HG03354 (cell line): Measurements from ENCODE around the gene SLC35F4.

Experiments used
- ATAC-seq: cut with Tn5 transposase; IDR thresholded peaks from one replicate; pipeline ENCODE4 v1.9.1; 2021; ENCODE audit warnings: mild to moderate bottlenecking; ENCODE audit not compliant: unreplicated experiment, poor library complexity, severe bottlenecking

SLC35F4 gene

DNA sequence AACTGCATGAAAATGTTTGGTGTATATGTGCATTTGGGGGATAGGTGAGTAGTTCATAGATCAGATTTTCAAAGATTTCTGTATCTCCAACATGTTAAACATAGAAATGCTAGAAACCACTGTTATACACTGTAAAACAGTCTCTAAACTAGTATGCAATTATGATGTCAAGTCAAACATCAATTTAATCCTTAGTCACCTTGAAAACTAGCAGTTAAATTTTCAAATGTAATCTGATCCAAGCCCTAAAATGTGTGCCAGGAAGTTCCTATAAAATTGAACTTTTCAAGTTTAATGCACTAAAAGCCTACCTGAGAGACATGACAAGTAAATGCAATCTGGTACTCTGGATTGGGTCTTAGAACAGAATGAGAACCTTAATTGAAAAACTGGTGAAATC, 14.5 kb downstream of the SLC35F4 start:
- no peak for ATAC-seq

DNA sequence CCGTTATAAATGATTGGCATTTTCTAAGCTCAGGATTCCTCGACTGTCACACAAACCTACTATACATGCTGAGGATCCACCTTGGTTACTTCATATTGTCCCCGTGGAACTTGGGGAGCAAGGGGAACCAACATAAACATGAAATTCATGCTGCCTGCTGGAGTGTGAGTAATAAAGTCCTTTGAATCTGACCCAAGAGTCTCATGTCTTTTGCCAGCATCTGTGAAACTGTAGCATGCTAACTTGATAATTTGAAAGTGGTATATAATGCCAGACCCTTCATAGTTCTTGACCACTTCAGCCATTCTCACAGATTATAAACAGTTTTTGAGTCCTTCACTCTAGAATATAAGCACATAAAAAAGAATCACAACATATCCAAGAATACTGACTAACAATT, 17.1 kb downstream of the SLC35F4 start:
- no peak for ATAC-seq

DNA sequence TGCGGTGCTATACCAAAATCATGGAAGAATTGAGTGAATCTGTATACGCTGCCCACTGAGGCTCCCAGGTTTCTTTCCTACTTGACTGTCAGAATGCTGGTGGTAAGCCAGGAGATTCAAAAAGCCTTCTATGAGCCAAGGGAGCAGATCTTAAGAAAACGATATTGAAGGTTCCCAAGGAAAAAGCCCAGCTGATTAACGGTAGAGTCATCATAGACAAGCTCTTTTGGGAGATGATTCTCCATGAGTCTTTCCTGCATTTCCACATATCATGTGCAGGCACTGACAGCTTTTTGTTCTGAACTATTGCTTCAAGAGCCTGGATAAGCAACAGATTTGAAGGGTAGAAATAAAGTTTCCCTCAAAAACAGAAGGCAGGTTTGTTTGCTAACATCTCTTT, 17.5 kb downstream of the SLC35F4 start:
- ATAC-seq, result no peak

DNA sequence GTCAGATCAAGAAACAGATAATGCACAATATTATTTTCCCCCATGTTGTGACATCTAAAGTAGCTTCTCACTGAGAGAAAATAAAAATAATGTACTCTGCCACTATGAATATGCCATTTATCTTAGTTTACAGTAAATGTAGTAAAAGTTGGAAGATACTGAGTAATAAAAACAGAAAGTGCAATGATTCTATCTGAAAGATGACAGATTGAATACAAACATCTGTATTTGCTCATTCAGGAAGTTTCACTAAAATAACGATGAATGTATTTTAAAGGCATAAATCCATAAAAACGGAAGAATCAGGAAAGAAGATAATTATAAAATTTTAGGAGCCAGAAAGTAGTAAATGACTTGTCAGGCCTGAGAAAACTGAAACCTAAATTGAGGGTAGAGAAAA, 18.2 kb downstream of the SLC35F4 start:
- ATAC-seq, result no peak

DNA sequence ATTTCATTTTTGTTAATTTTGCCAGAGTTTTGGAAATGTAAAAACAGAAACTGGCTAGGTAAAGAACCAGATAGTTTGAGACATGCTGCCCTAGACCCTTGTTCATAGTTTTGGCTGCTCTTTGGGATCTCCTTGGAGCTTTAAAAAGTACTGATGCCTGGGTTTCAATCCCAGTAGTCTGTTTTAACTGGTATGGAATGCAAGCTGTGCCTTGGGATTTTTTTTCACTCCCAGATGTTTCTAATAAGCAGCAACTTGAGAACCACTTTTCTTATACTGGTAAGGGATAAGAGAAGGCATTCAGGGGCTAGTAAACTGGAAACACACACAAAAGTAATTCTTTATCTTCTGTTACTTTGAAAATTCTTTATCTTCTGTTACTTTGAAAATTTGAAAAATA, 18.8 kb downstream of the SLC35F4 start:
- no peak for ATAC-seq

DNA sequence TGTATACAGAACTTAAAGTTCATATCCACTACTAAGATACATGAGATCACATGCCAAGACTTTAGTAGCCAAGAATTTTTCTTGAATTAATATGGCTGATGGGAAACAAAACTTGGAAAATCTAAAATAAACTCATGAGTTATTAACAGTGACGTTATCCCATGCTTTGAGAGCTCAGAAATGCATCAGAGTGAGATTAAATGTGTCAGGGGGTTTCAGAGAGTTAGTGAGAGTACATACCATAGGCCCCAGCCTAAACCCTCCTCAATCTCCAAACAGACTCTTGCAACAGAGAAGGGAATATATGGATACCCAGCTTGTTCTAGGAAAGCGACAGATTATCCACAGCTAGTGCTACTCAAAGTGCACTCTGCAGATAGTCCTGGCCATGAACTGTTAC, 19.3 kb downstream of the SLC35F4 start:
- no peak for ATAC-seq

DNA sequence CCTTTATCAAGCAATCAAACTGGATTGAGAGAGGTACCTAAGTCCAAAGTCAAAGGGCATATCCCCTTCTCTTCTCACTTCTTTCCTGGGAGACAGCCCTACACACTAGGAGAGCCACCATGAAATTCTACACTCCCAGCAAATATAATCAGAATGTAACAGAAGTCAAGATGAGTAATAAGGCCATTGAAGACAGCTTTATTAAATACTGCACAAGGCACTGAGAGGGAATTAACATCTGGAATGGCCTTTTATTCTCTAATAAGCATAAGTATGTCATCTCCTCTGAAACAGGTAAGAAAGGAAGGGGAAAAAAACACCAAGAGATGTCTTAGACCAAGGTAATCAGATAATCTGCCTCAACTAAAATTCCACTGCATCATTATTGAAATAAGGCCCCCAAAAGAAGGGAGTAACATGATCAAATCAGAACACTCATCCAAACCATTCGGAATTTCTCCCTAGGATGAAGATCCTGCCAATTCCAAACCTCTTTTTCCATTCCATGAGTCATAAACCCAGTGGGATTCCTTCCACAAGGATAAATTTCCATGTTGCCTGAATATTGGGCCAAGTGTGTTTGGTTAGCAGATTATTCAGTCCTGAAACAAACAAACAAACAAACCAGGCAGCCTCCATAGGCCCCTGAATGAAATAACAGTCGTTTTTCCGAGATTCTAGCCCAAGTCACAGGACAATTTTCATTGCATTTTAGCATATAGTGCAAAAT, 19.9 kb downstream of the SLC35F4 start:
- ATAC-seq, result no peak

DNA sequence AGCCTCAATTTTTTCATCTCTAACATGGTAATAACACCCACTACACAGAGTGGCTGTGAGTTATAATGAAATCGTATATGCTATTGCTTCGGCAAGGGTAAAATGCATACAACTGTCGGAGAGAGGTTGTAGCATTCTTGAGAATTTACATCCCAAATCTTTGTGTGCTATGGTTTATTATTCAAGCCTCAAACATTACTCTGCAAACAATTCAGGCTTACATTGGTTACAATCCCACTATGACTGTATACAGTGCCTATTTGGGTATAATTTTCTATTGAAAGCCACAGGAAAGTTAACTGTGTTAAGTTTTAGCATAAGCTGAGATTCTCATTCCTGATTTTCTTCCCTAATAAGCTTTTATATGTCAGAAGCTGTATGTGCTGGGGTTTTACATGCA, 20.6 kb downstream of the SLC35F4 start:
- ATAC-seq, result no peak

DNA sequence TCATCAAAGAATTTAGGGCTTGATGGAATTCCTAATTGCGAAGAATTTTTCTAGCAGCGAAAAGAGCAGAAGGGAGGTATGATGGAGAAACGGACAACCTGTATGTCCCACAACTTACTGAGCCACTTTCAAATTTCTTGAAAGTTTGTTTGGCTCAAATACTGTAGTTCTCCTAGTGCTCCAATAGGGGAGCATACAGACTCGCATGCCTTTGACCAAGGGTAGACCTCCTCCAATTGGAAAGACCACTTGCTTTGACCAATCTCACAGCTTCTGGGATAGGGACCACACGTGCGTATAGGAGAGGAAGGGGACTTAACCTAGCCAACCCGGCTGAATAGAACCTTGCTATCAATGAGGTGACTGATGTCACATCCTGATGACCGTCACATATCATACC, 28.6 kb downstream of the SLC35F4 start:
- no peak for ATAC-seq

DNA sequence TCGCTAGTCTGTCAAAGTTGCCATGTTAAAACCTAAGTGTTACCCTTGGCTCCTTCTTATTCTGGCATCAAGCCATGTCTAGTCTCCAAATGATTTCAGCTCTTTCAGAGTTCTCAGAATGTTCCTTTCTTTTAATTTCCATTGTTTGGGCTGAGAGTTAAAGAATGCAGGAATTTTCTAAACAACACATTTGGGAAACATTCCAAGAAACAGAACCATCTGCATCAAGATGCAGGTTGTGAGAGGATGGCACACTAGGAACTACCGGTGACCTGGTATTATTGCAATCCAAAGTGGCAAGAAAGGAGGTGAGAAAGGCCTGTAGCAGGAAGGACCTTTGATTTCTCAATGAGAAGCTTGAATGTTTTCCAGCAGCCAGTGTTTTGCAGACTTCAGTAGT, 30.1 kb downstream of the SLC35F4 start:
- no peak for ATAC-seq

DNA sequence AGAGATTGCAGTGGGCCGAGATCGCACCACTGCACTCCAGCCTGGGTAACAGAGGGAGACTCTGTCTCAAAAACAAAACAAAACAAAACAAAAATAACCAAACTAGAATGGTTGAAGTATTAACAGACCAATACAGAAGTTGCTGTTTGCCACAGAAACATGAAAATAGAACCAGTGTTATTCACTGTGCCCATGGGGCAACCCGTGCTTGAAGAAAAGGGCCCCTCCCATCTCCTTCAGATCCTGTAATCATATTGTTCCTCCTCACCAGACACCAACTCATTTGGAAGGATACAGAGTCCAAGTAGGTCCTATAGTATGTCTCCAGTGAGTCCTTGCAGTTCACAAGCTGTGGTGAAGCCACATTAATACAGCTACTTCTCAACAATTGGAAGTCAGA, 30.9 kb downstream of the SLC35F4 start:
- ATAC-seq, result no peak

DNA sequence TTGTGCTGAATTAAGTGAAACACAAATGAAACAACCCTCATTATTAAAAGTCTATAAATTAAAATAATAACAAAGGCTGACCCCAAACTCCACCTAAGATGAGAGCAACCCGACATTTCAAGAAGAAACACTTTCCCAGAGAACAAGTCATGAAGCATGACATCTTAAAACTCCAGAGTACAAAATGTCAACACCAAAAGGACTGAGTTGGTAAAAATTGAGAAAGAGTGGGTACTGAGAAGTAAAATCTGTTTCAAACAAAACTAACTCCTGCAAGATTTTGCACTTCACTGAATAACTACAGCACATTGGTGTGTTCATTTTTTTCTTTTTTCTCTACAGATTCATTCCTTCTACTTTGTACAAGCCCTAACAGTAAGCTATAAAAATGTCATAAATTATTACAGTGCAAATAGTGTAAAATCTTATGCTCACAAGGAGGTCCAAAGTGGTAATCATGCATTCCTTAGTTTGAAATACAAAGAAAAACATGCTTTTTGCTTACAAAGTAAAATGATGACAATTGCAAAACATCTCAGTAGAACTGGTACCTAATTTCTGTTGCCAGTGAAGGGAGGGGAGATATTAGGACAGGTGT, 31.8 kb downstream of the SLC35F4 start:
- ATAC-seq, result no peak

DNA sequence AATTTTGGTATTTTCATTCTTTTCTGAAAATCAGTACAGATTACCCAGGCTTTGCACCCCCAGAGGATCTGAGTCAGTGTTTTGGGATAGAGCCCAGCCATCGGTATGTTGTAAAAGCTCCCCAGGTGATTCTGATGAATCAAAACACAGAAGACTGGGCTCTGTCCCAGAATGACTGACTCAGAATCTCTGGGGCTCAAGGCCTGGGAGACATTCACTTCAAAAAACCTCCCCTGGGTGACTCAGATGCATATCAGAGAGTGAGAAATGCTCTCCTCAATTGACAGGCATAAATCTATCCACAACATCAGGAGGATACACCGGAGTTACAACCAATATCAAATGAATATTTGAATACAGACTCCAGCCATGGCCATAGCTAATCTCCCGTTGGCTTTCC, 32.6 kb downstream of the SLC35F4 start:
- ATAC-seq, result no peak

DNA sequence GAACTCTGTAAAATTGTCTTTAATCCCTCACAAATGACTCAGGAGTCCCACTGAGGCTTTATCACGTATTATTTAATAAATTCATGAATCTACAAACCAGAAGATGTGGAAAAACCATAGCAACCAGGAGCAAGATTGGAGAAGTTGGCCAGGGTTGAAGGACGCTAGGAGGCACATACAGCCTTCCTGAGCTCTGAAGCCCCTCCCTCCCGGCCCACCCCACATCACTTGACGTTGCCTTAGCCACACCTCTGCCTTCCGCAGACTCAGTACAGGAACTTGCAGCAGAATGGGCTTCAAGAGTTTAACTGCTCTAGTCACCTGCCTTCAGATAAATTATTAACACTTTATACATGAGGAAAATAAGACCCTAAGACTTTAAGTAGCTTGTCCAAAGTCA, 33.9 kb downstream of the SLC35F4 start:
- peak; percentile 57 for ATAC-seq

DNA sequence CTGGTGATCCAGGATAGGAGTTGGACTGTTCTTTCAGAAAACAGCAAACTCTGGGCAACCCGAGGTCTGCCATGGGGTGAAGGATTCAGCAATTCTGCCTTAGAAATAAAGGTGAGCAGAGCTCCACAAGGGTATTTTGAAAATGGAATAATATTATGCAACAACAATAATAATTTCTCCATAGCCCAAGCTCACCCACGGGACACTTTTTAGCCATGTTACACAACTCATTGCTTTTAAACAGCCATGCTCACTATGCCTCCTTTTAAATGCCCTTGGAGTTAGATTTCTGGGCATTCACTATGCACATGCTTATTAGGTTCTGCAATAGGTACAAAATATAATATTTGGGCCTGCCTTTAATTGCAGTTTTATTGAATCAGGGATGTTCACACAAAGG, 37.2 kb downstream of the SLC35F4 start:
- ATAC-seq, result no peak

DNA sequence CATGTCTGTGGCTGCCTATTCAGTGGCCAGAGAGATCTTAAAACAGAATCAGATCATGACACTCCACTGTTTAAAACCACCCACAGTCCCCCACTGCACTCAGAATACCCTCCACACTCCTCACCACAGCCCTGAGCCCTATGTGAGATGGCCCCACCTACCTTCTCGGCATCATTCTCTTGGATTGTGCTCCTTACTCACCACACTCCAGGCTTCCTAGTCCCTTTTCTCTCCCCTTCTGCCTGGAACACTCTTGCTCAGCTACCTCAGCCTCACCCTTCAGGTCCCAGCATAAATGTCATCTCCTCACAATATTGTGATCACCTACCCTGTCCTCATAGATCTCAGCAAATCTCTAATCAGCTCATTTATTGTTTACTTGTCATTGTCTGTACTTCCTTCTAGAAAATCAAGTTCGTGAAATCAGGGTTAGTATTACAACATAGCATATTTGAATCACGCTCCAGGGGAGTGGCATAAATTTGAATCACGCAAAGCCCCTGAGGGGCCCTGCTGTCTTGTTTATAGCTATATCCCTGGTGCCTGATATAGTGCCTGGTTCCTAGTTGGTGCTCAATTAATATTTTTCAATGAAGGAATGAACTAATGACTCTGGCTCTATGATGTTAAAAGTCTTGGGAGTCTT, 42.8 kb downstream of the SLC35F4 start:
- ATAC-seq, result no peak

DNA sequence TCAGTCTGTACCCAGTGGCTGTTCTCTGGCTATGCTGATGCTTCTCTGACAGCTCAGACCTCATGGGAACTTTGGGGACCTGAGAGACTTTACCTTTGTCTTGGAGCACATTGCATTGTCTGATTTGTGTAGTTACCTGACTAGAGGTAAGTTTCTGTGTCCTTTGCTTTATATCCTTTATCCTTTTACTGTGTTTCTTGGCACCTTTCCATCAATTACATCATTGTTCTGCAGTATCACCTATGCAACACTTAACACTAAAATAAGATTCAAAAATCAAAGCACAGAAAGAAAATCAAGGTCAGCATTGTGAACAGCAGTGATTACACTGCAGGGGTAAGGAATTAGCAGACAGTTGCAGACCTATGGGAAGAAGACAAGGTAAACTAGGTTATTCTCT, 43.8 kb downstream of the SLC35F4 start:
- ATAC-seq, result no peak

DNA sequence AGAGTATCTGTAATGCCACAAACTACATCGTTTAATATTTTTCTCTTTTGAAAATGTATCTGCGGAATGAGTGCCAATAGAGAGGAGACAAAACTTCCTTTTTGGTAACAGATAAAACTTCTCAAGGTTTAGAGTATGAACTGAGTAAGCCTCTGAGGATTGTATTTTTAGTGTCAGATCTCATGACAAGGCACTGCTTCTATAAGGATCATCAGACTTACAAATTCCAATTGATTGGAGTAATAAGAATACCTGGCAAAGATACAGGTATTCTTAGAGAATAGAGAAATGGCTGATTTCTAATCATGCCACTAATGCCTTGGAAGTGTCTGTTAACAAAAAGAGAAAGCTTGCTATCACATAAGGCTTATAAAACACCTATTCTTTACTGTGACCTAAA, 45.3 kb downstream of the SLC35F4 start:
- ATAC-seq, result no peak

DNA sequence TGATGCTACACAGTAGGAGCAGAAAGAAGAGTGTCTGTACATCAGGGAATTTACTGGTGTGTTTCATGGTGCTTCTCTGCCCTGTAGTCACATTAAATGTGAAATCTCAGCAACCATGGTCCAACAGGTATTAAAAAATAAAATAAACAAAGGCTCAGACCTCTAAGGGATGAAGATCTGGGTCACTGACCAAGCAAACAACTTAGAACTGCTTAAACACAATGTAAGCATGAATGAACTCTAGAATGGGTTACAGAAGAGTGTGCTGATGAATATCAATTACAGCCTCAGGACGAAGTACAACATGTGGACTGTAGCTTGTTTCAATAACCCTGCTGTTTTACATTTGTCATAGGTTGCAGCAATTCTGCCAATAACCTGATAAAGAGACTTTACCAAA, 47.4 kb downstream of the SLC35F4 start:
- ATAC-seq, result no peak

DNA sequence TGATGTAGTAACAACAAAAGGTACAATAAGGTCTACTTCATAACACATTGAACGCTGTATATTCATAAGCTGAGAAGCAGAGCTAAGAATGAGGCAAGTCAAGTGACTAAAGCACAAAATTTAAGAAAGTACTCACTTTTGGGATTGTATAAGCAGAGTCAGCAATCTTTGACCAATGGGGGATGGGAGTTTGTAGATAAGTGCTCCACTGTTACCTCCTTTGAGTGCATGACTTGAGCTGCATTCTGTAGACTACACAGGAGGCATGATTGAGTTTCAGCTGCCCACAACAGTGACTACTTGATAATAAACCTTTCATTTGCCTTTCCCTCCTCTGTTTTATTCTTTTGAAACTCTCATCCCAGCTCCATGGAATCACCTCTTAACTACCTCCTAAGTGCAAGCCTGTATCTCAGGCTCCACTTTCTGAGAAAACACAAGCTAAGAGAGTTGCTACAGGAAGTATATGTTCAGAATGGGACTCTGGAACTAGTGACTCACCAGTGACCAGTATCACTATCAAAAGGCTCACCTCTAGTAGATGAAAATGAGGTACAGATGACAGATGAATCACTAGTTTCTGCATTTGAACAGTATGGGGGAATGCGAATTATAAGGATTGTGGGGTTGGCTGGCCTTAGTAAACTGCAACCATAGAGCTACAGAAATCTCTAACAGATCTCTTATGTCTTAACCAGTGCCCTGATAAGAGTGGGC, 49.2 kb downstream of the SLC35F4 start:
- ATAC-seq, result peak; percentile 80

DNA sequence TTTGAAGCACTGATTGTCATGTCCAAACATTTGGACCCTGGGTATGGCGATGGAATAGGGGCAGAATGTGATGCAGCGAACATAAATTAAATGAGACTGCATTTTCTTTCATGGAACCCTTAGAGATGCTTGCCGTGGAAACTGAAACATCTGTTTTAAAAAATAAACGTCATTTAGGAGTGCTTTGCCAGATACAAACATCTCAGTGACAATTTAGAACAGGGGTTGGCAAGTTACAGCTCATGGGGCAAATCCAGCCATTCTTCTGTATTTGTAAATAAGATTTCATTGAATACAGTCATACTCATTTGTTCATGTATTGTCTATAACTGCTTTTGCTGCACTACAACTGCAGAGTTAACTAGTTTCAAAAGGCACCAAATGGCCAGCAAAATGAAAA, 51.2 kb downstream of the SLC35F4 start:
- no peak for ATAC-seq
